ENCODE data around the gene AGMO.

Gene AGMO

GRCh38 chr7:15419596-15419995 lies 142.2 kb downstream of the AGMO start:
- ATAC-seq (no peak), DNase-seq (no peak)
- Mint-ChIP-seq H3K4me3 (no peak overlapping the region), H3K9me3 (peaks cover 19 to 40% of the 10 kb centered on the region in 2 donors), H3K27ac (no peak overlapping the region), H3K4me1 (no peaks in the 10 kb centered on the region), H3K27me3 (no peaks in the 10 kb centered on the region)

- H3K4me3 Mint-ChIP-seq: no peak overlapping the region
- H3K27ac Mint-ChIP-seq: no peak overlapping the region
- DNase-seq (no peak), ATAC-seq (no peak)
- H3K27me3 Mint-ChIP-seq: no peaks in the 10 kb centered on the region
- no peaks in the 10 kb centered on the region for H3K4me1 Mint-ChIP-seq
- H3K9me3 Mint-ChIP-seq: peaks cover 23 to 39% of the 10 kb centered on the region in 2 donors
These were observed 143.6 kb downstream of the AGMO start for GRCh38 chr7:15418264-15418663.

GRCh38 chr7:15417341-15417988 lies 144.3 kb downstream of the AGMO start:
- Mint-ChIP-seq H3K4me3 (no peak overlapping the region), H3K27ac (no peak overlapping the region), H3K4me1 (no peaks in the 10 kb centered on the region), H3K9me3 (peaks cover 23 to 38% of the 10 kb centered on the region in 2 donors), H3K27me3 (no peaks in the 10 kb centered on the region)
- no peak for DNase-seq
- no peak for ATAC-seq

- ATAC-seq (no peak), DNase-seq (no peak)
- H3K27me3 Mint-ChIP-seq: no peaks in the 10 kb centered on the region
- H3K27ac Mint-ChIP-seq: no peak overlapping the region
- H3K4me3 Mint-ChIP-seq: no peak overlapping the region
- no peaks in the 10 kb centered on the region for H3K4me1 Mint-ChIP-seq
- H3K9me3 Mint-ChIP-seq: peaks cover 5 to 7% of the 10 kb centered on the region in 2 donors
These were observed 150.8 kb downstream of the AGMO start for GRCh38 chr7:15411019-15411418.

GRCh38 chr7:15407910-15408309 lies 153.9 kb downstream of the AGMO start:
- no peak overlapping the region for H3K27ac Mint-ChIP-seq
- DNase-seq (no peak), ATAC-seq (no peak)
- no peak overlapping the region for H3K4me3 Mint-ChIP-seq
- no peaks in the 10 kb centered on the region for H3K27me3 Mint-ChIP-seq
- H3K9me3 Mint-ChIP-seq: no peaks in the 10 kb centered on the region
- no peaks in the 10 kb centered on the region for H3K4me1 Mint-ChIP-seq

GRCh38 chr7:15403751-15404150 lies 158.1 kb downstream of the AGMO start:
- Mint-ChIP-seq H3K4me1 (no peaks in the 10 kb centered on the region), H3K27ac (no peak overlapping the region), H3K9me3 (no peaks in the 10 kb centered on the region), H3K4me3 (no peak overlapping the region), H3K27me3 (no peaks in the 10 kb centered on the region)
- no peak for DNase-seq
- no peak for ATAC-seq

- Mint-ChIP-seq H3K9me3 (no peaks in the 10 kb centered on the region), H3K4me1 (no peaks in the 10 kb centered on the region)
- DNase-seq: no peak
These were observed 158.5 kb downstream of the AGMO start for GRCh38 chr7:15403315-15403714.

GRCh38 chr7:15402436-15403136 lies 159.2 kb downstream of the AGMO start:
- Mint-ChIP-seq H3K27ac (no peak overlapping the region), H3K4me1 (no peaks in the 10 kb centered on the region), H3K9me3 (peaks cover under 1 to 4% of the 10 kb centered on the region in 2 donors), H3K4me3 (no peak overlapping the region), H3K27me3 (no peaks in the 10 kb centered on the region)
- DNase-seq (no peak), ATAC-seq (no peak)

More at GRCh38 chr7:15403315-15403714, 158.5 kb downstream of the AGMO start:
- no peaks in the 10 kb centered on the region for H3K27me3 Mint-ChIP-seq
- no peak for ATAC-seq
- H3K27ac Mint-ChIP-seq: no peak overlapping the region
- H3K4me3 Mint-ChIP-seq: no peak overlapping the region

GRCh38 chr7:15400440-15400839 lies 161.4 kb downstream of the AGMO start:
- ATAC-seq (no peak), DNase-seq (no peak)
- Mint-ChIP-seq H3K4me3 (no peak overlapping the region), H3K9me3 (peaks cover 5 to 19% of the 10 kb centered on the region in 2 donors), H3K4me1 (no peaks in the 10 kb centered on the region), H3K27me3 (no peaks in the 10 kb centered on the region), H3K27ac (no peak overlapping the region)

- DNase-seq: no peak
- no peak overlapping the region for H3K27ac Mint-ChIP-seq
- H3K27me3 Mint-ChIP-seq: no peaks in the 10 kb centered on the region
- ATAC-seq: no peak
- H3K4me1 Mint-ChIP-seq: no peaks in the 10 kb centered on the region
- peaks cover 9 to 19% of the 10 kb centered on the region in 2 donors for H3K9me3 Mint-ChIP-seq
- no peak overlapping the region for H3K4me3 Mint-ChIP-seq
These were observed 162.4 kb downstream of the AGMO start for GRCh38 chr7:15399441-15399840.

GRCh38 chr7:15397922-15398760 lies 163.7 kb downstream of the AGMO start:
- Mint-ChIP-seq H3K27me3 (no peaks in the 10 kb centered on the region), H3K27ac (no peak overlapping the region), H3K4me3 (no peak overlapping the region), H3K4me1 (no peaks in the 10 kb centered on the region), H3K9me3 (peaks cover 9 to 19% of the 10 kb centered on the region in 2 donors)
- DNase-seq (no peak), ATAC-seq (no peak)

- ATAC-seq (no peak), DNase-seq (no peak)
- H3K9me3 Mint-ChIP-seq: peaks cover 9 to 19% of the 10 kb centered on the region in 2 donors
These were observed 164.7 kb downstream of the AGMO start for GRCh38 chr7:15397159-15397550.

GRCh38 chr7:15396210-15397158 lies 165.3 kb downstream of the AGMO start:
- DNase-seq: no peak
- no peak for ATAC-seq
- no peak overlapping the region for H3K4me3 Mint-ChIP-seq
- no peaks in the 10 kb centered on the region for H3K4me1 Mint-ChIP-seq
- no peak overlapping the region for H3K27ac Mint-ChIP-seq
- peaks cover 9 to 19% of the 10 kb centered on the region in 2 donors for H3K9me3 Mint-ChIP-seq
- no peaks in the 10 kb centered on the region for H3K27me3 Mint-ChIP-seq

More at GRCh38 chr7:15397159-15397550, 164.7 kb downstream of the AGMO start:
- H3K4me3 Mint-ChIP-seq: no peak overlapping the region
- no peak overlapping the region for H3K27ac Mint-ChIP-seq
- no peaks in the 10 kb centered on the region for H3K27me3 Mint-ChIP-seq
- no peaks in the 10 kb centered on the region for H3K4me1 Mint-ChIP-seq

GRCh38 chr7:15389073-15389472 lies 172.7 kb downstream of the AGMO start:
- Mint-ChIP-seq H3K27ac (no peak overlapping the region), H3K4me1 (no peaks in the 10 kb centered on the region), H3K4me3 (no peak overlapping the region), H3K27me3 (no peaks in the 10 kb centered on the region), H3K9me3 (no peaks in the 10 kb centered on the region)
- no peak for ATAC-seq
- no peak for DNase-seq

Measured in stimulated activated naive CD8-positive, alpha-beta T cell treated with anti-CD3 and anti-CD28 coated beads, Interleukin-15, amount 100 ng/mL, for 72 hours (primary cell).